Mucosa of stomach (tissue), 1 donor: Measurements from ENCODE around the gene ZNF668.

Experiments used
- H3K27me3 ChIP-seq: one replicate; pipeline ENCODE4 v1.7.0; 2013; ENCODE audit warnings: mild to moderate bottlenecking, low read length; ENCODE audit not compliant: control insufficient read depth, insufficient read depth
- H3K36me3 ChIP-seq: one replicate; pipeline ENCODE4 v1.7.0; 2013; ENCODE audit warnings: low read length; ENCODE audit not compliant: control insufficient read depth, insufficient read depth
- H3K4me1 ChIP-seq: one replicate; pipeline ENCODE4 v1.7.0; 2013; ENCODE audit warnings: mild to moderate bottlenecking, low read length; ENCODE audit not compliant: control insufficient read depth, insufficient read depth
- H3K4me3 ChIP-seq: one replicate; pipeline ENCODE4 v1.7.0; 2013; ENCODE audit warnings: low read length
- H3K9ac ChIP-seq: one replicate; pipeline ENCODE4 v1.7.0; 2013; ENCODE audit warnings: mild to moderate bottlenecking, low read length, moderate library complexity
- H3K9me3 ChIP-seq: one replicate; pipeline ENCODE4 v1.7.0; 2013; ENCODE audit warnings: mild to moderate bottlenecking, low read length, moderate library complexity; ENCODE audit not compliant: control insufficient read depth
- donor health status: Pancreatic carcinoma.

The ZNF668 gene

GRCh38 chr16:31055613-31056012 is 18.4 kb downstream of the ZNF668 start:
- Histone ChIP-seq H3K4me1 (no peaks in the 10 kb centered on the region), H3K9me3 (no peaks in the 10 kb centered on the region), H3K27me3 (no peaks in the 10 kb centered on the region), H3K4me3 (no peak overlapping the region), H3K9ac (no peak overlapping the region), H3K36me3 (no peaks in the 10 kb centered on the region)

GRCh38 chr16:31052114-31052513 is 21.9 kb downstream of the ZNF668 start:
- Histone ChIP-seq H3K4me3 (no peak overlapping the region), H3K27me3 (no peaks in the 10 kb centered on the region), H3K9me3 (no peaks in the 10 kb centered on the region), H3K36me3 (no peaks in the 10 kb centered on the region), H3K4me1 (no peaks in the 10 kb centered on the region), H3K9ac (no peak overlapping the region)

- no peak overlapping the region for H3K9ac ChIP-seq
- no peak overlapping the region for H3K4me3 ChIP-seq
- no peaks in the 10 kb centered on the region for H3K9me3 ChIP-seq
- H3K4me1 ChIP-seq, result no peaks in the 10 kb centered on the region
- H3K27me3 ChIP-seq, result no peaks in the 10 kb centered on the region
- no peaks in the 10 kb centered on the region for H3K36me3 ChIP-seq
Measured at GRCh38 chr16:31050280-31051030, 23.6 kb downstream of the ZNF668 start.

- no peaks in the 10 kb centered on the region for H3K27me3 ChIP-seq
- no peaks in the 10 kb centered on the region for H3K9me3 ChIP-seq
- H3K4me1 ChIP-seq, result no peaks in the 10 kb centered on the region
- H3K9ac ChIP-seq, result no peak overlapping the region
- H3K36me3 ChIP-seq, result no peaks in the 10 kb centered on the region
- H3K4me3 ChIP-seq, result no peak overlapping the region
Measured at GRCh38 chr16:31043898-31044481, 30.1 kb downstream of the ZNF668 start.

GRCh38 chr16:31043352-31043751 is 30.7 kb downstream of the ZNF668 start:
- Histone ChIP-seq H3K9ac (no peak overlapping the region), H3K4me1 (no peaks in the 10 kb centered on the region), H3K36me3 (no peaks in the 10 kb centered on the region)

GRCh38 chr16:31042866-31043265 is 31.2 kb downstream of the ZNF668 start:
- Histone ChIP-seq H3K4me1 (no peaks in the 10 kb centered on the region), H3K9ac (no peak overlapping the region), H3K36me3 (peaks cover 3% of the 10 kb centered on the region), H3K4me3 (no peak overlapping the region), H3K27me3 (no peaks in the 10 kb centered on the region), H3K9me3 (no peaks in the 10 kb centered on the region)

More at GRCh38 chr16:31043352-31043751, 30.7 kb downstream of the ZNF668 start:
- Histone ChIP-seq H3K4me3 (no peak overlapping the region), H3K9me3 (no peaks in the 10 kb centered on the region), H3K27me3 (no peaks in the 10 kb centered on the region)

GRCh38 chr16:31038993-31039392 is 35.0 kb downstream of the ZNF668 start:
- H3K27me3 ChIP-seq, result no peaks in the 10 kb centered on the region
- H3K36me3 ChIP-seq, result peaks cover 6% of the 10 kb centered on the region
- H3K4me1 ChIP-seq, result peaks cover 14% of the 10 kb centered on the region
- no peaks in the 10 kb centered on the region for H3K9me3 ChIP-seq
- no peak overlapping the region for H3K9ac ChIP-seq
- H3K4me3 ChIP-seq, result no peak overlapping the region

GRCh38 chr16:31036691-31037090 is 37.3 kb downstream of the ZNF668 start:
- Histone ChIP-seq H3K9ac (no peak overlapping the region), H3K36me3 (peaks cover 6% of the 10 kb centered on the region), H3K4me1 (peaks cover 21% of the 10 kb centered on the region), H3K4me3 (no peak overlapping the region), H3K9me3 (no peaks in the 10 kb centered on the region), H3K27me3 (no peaks in the 10 kb centered on the region)

GRCh38 chr16:31033709-31034492 is 40.1 kb downstream of the ZNF668 start:
- Histone ChIP-seq H3K4me3 (peak overlapping the region; percentile 100), H3K4me1 (peaks cover 21% of the 10 kb centered on the region), H3K36me3 (peaks cover 6% of the 10 kb centered on the region), H3K9ac (peak overlapping the region; percentile 96), H3K9me3 (no peaks in the 10 kb centered on the region), H3K27me3 (no peaks in the 10 kb centered on the region)

- H3K9ac ChIP-seq, result peak within 1 kb of the TSS; percentile 96
- no peaks in the 10 kb centered on the region for H3K9me3 ChIP-seq
- peaks cover 4% of the 10 kb centered on the region for H3K36me3 ChIP-seq
- peak within 1 kb of the TSS; percentile 100 for H3K4me3 ChIP-seq
- H3K4me1 ChIP-seq, result peaks cover 21% of the 10 kb centered on the region
- H3K27me3 ChIP-seq, result no peaks in the 10 kb centered on the region
Measured at GRCh38 chr16:31032736-31033708, 41.0 kb downstream of the ZNF668 start, which contains the start of gene STX4. STX4 (plus strand) TSS chr16:31033558; CDS start chr16:31033806, 248 bp downstream.

- Histone ChIP-seq H3K27me3 (no peaks in the 10 kb centered on the region), H3K4me1 (peaks cover 17% of the 10 kb centered on the region), H3K36me3 (no peaks in the 10 kb centered on the region), H3K9me3 (no peaks in the 10 kb centered on the region), H3K9ac (no peak overlapping the region), H3K4me3 (no peak overlapping the region)
Measured at GRCh38 chr16:31031276-31031675, 42.8 kb downstream of the ZNF668 start.
